Stimulated activated memory B cell treated with anti-CD40 and anti-IgM and Interleukin-4, amounts not matched to agents 10 μg/mL and 1 μg/mL and 100 μg/mL, for 72 hours (primary cell): ENCODE results near the gene KCNC4.
A peak's percentile ranks its signal among the peaks of the same experiment; 100 is the strongest.

Experiments used
- ATAC-seq: fragments of 150-1000 bp; cut with Tn5 transposase; 2 replicates; pipeline ENCODE4 v1.10.0; 2021
- H3K27ac Mint-ChIP-seq: one replicate; pipeline ENCODE4 v1.8.0; 2022; ENCODE audit warnings: mild to moderate bottlenecking, mixed read lengths
- H3K27me3 Mint-ChIP-seq: one replicate; pipeline ENCODE4 v1.8.0; 2022; ENCODE audit warnings: mixed read lengths
- H3K36me3 Mint-ChIP-seq: one replicate; pipeline ENCODE4 v1.8.0; 2022; ENCODE audit warnings: mixed read lengths
- H3K4me1 Mint-ChIP-seq: one replicate; pipeline ENCODE4 v1.8.0; 2022; ENCODE audit warnings: mixed read lengths
- H3K4me3 Mint-ChIP-seq: one replicate; pipeline ENCODE4 v1.8.0; 2022; ENCODE audit warnings: mild to moderate bottlenecking, moderate library complexity, mixed read lengths
- H3K9me3 Mint-ChIP-seq: one replicate; pipeline ENCODE4 v1.8.0; 2022; ENCODE audit warnings: mixed read lengths

KCNC4 gene

DNA sequence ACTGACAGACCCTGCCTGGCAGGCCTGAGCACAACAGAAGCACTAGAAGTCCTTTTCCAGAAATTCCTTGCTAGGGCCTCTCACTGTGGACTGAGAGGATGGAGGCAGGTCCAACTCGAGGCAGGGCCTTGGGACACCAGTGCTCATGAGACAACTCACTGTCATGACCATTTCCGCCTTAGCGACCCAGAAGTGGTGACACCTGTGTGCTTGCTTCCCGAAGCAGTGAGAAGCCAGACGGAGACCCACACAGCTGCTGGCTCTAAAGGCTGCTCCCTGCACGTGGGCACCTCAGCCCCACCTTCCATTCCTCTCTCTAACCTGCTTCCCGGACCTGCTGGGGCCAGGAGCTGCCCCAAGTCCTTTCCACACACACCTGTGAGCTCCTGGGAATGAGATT lies 33.0 kb downstream of the KCNC4 start:
- H3K27ac Mint-ChIP-seq: peak overlapping the region; percentile 85
- no peaks in the 10 kb centered on the region for H3K27me3 Mint-ChIP-seq
- H3K4me1 Mint-ChIP-seq: peaks cover 59% of the 10 kb centered on the region
- peaks cover 4% of the 10 kb centered on the region for H3K36me3 Mint-ChIP-seq
- peak; percentile 62 for ATAC-seq
- no peaks in the 10 kb centered on the region for H3K9me3 Mint-ChIP-seq
- peak overlapping the region; percentile 51 for H3K4me3 Mint-ChIP-seq

- peak overlapping the region; percentile 51 for H3K4me3 Mint-ChIP-seq
- H3K27me3 Mint-ChIP-seq: no peaks in the 10 kb centered on the region
- H3K36me3 Mint-ChIP-seq: peaks cover 4% of the 10 kb centered on the region
- H3K27ac Mint-ChIP-seq: peak overlapping the region; percentile 85
- H3K4me1 Mint-ChIP-seq: peaks cover 55% of the 10 kb centered on the region
- no peaks in the 10 kb centered on the region for H3K9me3 Mint-ChIP-seq
- ATAC-seq: peak; percentile 92
Measured at GRCh38 chr1:110243574-110243973, 33.5 kb downstream of the KCNC4 start.

GRCh38 chr1:110245876-110246620 lies 35.9 kb downstream of the KCNC4 start:
- H3K4me1 Mint-ChIP-seq: peaks cover 32% of the 10 kb centered on the region
- no peak overlapping the region for H3K4me3 Mint-ChIP-seq
- H3K27me3 Mint-ChIP-seq: no peaks in the 10 kb centered on the region
- no peak overlapping the region for H3K27ac Mint-ChIP-seq
- no peak for ATAC-seq
- no peaks in the 10 kb centered on the region for H3K36me3 Mint-ChIP-seq
- H3K9me3 Mint-ChIP-seq: no peaks in the 10 kb centered on the region

- ATAC-seq: no peak
- no peak overlapping the region for H3K4me3 Mint-ChIP-seq
- no peaks in the 10 kb centered on the region for H3K9me3 Mint-ChIP-seq
- no peaks in the 10 kb centered on the region for H3K27me3 Mint-ChIP-seq
- no peak overlapping the region for H3K27ac Mint-ChIP-seq
- H3K4me1 Mint-ChIP-seq: peaks cover 12% of the 10 kb centered on the region
- no peaks in the 10 kb centered on the region for H3K36me3 Mint-ChIP-seq
Measured at GRCh38 chr1:110248746-110249145, 38.6 kb downstream of the KCNC4 start.

- H3K36me3 Mint-ChIP-seq: no peaks in the 10 kb centered on the region
- H3K27me3 Mint-ChIP-seq: no peaks in the 10 kb centered on the region
- H3K4me1 Mint-ChIP-seq: peaks cover 7% of the 10 kb centered on the region
- no peaks in the 10 kb centered on the region for H3K9me3 Mint-ChIP-seq
- no peak overlapping the region for H3K4me3 Mint-ChIP-seq
- H3K27ac Mint-ChIP-seq: no peak overlapping the region
- no peak for ATAC-seq
Measured at GRCh38 chr1:110249256-110249655, 39.1 kb downstream of the KCNC4 start.

DNA sequence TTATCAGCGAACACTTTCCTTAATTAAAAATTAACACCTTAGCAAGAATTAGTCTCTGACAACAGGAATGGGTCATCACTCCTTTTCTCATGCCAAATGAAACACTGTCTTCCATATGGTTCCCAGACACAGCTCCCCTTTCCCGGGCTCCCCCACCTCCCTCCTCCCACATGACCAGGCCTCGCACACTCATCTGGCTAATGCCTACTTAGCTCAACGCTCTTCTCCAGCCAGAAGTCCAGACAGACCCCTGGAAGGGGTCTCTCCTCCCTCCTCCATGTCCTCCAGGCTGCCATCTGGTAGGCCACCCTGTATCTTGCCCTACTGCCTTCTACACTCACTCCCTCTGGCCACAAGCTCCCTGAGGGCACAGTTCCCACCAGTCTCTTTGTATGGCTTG lies 39.9 kb downstream of the KCNC4 start:
- Mint-ChIP-seq H3K9me3 (no peaks in the 10 kb centered on the region), H3K27ac (no peak overlapping the region), H3K4me1 (peaks cover 2% of the 10 kb centered on the region), H3K36me3 (no peaks in the 10 kb centered on the region), H3K27me3 (no peaks in the 10 kb centered on the region), H3K4me3 (no peak overlapping the region)
- ATAC-seq: no peak

DNA sequence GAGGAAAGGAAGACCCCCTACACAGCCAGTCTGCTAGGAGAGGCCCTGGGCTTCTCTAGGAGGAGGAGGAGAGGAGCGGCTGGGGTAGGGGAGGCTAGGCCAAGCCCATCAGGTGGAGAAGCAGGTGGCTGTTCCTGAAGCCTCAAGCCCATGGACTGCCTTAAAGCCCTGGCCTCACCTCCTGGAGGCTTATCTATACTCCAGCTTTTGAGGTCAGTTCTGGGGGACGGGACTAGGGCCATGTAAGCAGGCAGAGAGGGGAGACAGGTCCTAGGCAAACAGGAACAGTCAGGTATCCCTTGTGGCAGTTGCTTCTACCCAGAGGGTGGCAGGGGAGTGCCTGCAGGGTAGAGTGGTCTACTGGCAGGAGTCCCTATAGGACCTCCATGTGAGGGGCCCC lies 40.6 kb downstream of the KCNC4 start:
- Mint-ChIP-seq H3K36me3 (no peaks in the 10 kb centered on the region), H3K27me3 (no peaks in the 10 kb centered on the region), H3K27ac (no peak overlapping the region), H3K9me3 (no peaks in the 10 kb centered on the region), H3K4me3 (no peak overlapping the region), H3K4me1 (peaks cover 7% of the 10 kb centered on the region)
- ATAC-seq: no peak

DNA sequence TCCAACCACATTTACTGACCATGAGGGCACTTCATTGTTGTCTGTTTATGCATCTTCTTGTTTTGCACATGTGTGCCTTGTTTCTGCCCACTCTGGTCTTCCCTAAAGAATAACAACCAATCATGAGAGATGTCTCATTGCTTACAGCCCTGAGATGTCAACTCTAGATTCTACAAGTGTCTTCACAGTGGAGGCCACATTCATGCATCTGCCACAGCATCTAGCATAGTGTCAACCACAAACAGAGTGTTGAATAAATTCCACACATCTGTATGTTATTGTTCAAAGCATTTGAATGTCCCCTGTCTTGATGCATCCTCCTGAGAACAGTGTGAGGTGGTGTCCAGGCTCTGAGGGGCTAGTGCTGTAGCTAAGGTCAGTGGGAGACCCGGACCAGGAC lies 43.1 kb downstream of the KCNC4 start:
- H3K4me1 Mint-ChIP-seq: peaks cover 7% of the 10 kb centered on the region
- no peak for ATAC-seq
- H3K4me3 Mint-ChIP-seq: no peak overlapping the region
- no peaks in the 10 kb centered on the region for H3K27me3 Mint-ChIP-seq
- H3K27ac Mint-ChIP-seq: no peak overlapping the region
- no peaks in the 10 kb centered on the region for H3K9me3 Mint-ChIP-seq
- H3K36me3 Mint-ChIP-seq: no peaks in the 10 kb centered on the region

DNA sequence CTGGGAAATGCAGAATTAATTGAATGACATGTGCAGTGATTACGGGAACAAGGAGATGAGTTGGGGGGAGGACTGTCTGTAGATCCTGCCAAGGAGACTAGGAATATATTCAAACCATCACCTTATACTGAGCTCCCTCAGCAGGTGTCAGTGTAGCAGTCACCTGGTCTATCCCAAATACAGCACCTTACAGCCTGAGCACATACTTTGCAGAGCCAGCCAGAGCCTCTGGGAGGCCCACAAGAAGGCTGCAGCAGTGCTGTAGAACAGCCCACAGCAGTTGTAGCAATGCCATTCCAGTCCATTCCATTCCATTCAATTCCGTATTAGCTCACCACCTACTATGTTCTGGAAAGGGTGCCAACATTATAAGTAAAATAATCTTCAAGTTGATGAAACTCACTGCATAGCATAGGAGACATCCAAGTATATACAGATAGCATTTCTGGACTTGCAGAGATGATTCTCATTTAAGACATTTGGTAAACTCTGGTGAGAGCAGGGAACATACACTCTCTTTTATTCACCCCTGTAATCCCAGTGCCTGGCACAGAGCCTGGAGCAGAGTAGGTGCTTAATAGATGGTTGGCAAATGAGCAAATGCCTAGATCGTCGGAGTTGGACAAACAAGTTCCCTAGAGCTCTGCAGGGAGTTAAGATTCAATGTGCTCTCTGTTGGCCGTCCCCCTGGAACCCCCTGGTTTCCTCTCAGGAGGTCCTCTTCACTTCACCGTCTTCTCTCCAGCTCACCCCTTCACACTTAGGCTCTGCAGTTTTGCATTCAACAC lies 44.7 kb downstream of the KCNC4 start:
- no peak overlapping the region for H3K27ac Mint-ChIP-seq
- H3K4me3 Mint-ChIP-seq: no peak overlapping the region
- ATAC-seq: no peak
- no peaks in the 10 kb centered on the region for H3K36me3 Mint-ChIP-seq
- no peaks in the 10 kb centered on the region for H3K9me3 Mint-ChIP-seq
- peaks cover 14% of the 10 kb centered on the region for H3K4me1 Mint-ChIP-seq
- no peaks in the 10 kb centered on the region for H3K27me3 Mint-ChIP-seq

GRCh38 chr1:110255392-110255787 lies 45.3 kb downstream of the KCNC4 start:
- Mint-ChIP-seq H3K9me3 (no peaks in the 10 kb centered on the region), H3K4me1 (peaks cover 19% of the 10 kb centered on the region), H3K4me3 (no peak overlapping the region), H3K36me3 (no peaks in the 10 kb centered on the region), H3K27ac (no peak overlapping the region), H3K27me3 (no peaks in the 10 kb centered on the region)
- peak; percentile 66 for ATAC-seq

DNA sequence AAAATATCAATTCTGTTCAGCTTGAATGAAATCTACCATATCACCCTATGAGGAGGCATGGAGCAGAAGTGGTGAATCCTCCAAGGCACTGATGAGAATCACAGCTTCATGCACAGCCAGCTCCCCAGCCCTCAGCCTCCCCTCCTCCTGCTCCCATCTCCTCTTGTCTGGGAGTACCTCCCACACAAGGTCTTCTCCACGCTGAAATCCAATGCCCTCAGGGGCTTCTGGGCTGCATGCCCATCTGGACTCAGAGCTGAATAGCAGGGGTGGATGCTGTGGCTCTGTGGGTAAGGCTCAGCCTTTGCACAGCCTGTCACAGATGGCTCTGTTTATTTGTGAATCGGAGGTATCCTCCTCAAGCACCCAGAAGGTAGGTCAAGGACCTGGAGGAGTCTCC lies 48.6 kb downstream of the KCNC4 start:
- Mint-ChIP-seq H3K9me3 (no peaks in the 10 kb centered on the region), H3K27ac (no peak overlapping the region), H3K4me1 (peaks cover 25% of the 10 kb centered on the region), H3K4me3 (no peak overlapping the region), H3K27me3 (no peaks in the 10 kb centered on the region), H3K36me3 (no peaks in the 10 kb centered on the region)
- no peak for ATAC-seq

- peaks cover 25% of the 10 kb centered on the region for H3K4me1 Mint-ChIP-seq
Measured at GRCh38 chr1:110259770-110260169, 49.7 kb downstream of the KCNC4 start.

More at GRCh38 chr1:110259770-110260169, 49.7 kb downstream of the KCNC4 start:
- no peaks in the 10 kb centered on the region for H3K9me3 Mint-ChIP-seq
- H3K36me3 Mint-ChIP-seq: no peaks in the 10 kb centered on the region
- H3K27ac Mint-ChIP-seq: no peak overlapping the region
- no peak overlapping the region for H3K4me3 Mint-ChIP-seq
- no peaks in the 10 kb centered on the region for H3K27me3 Mint-ChIP-seq
- no peak for ATAC-seq
